ENCODE data around the gene CA12.

DNA sequence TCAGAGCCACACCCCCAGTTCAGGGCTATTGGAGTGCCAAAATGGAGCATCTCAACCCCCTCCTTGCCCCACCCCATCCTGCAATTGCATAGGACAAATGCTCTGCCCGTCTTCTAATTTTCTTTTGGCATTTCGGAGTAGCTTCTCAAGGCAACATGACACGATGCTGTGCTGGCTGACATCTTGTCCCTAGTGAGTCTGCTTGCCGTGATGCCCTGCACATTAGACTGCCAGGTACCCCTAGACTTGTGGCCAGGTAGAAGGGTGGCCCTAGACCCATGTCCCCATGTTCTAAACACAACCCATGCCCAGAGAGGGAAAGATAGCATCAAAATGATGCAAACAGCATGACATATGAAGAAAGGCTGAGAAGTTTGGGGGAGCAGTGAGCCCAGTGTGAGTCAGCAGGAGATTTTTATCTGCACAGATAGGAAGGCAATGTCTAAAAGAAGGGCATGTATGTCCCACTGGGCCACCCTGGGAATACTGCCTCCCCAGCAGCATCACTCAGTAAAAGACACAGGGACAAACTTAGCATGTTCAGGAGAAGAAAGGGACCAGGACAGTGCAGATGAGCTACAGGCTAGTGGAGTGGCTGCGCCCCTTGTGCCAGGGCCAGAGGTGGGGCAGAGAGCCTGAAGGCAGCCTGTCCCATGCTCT lies 36.8 kb downstream of the CA12 start:
- TF ChIP-seq GATA2 (IDR thresholded peaks at IDR 0.05; ENCODE audit: low read depth, low read length), result no peak; the same call in 1 of the 2 replicates
- no peak for TF ChIP-seq GATA3 (IDR thresholded peaks at IDR 0.05; ENCODE audit: low read depth, low read length)

All from SH-SY5Y (cell line).